ENCODE results near the gene ATG16L2. TPM values are rescaled to one million over a fixed set of nuclear protein-coding genes. Genes with fewer than 3 reads are reported as not detected.
A peak's percentile ranks its signal among the peaks of the same experiment; 100 is the strongest.

ATG16L2 gene
- total RNA-seq, 1 experiment from 2014 or later, result 17.3 TPM

DNA sequence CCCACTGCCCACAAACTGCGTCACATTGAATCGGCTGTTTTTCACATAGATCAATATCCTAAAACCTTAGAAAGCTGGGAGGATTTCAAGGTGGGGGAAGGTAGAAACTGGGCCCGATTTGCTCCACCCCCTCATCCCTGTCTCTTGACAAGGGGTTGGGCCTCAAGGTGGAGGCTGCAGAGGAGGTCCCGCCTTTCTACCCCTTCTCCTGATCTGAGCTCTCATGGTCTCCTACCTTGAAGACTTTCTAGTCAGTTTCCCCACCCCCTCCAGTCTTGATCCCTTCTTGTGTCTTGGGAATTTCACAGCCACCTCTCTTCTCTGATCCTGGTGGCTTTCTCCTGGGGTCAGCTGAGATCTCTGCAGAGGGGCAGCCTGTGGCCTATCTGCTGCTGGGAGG, 15.8 kb upstream of the ATG16L2 start:
- no peak overlapping the region for H2BK20ac ChIP-seq (ENCODE audit: low read depth, low read length, poor library complexity, severe bottlenecking)
- H2AK5ac ChIP-seq (ENCODE audit: insufficient read length, low read length), result no peak overlapping the region
- no peak overlapping the region for H3K14ac ChIP-seq (ENCODE audit: insufficient read depth, low read length)
- peak overlapping the region; percentile 17 for H2AFZ ChIP-seq (ENCODE audit: low read length)
- H2BK5ac ChIP-seq (ENCODE audit: insufficient read length, low read length), result no peak overlapping the region
- H3K4me1 ChIP-seq (ENCODE audit: insufficient read depth, low read length), result peaks cover under 1% of the 10 kb centered on the region; the same call in 1 of the 2 replicates
- Mint-ChIP-seq H3K36me3 (ENCODE audit: insufficient read depth in 1 of 3, low read depth in 3 of 3) (no peaks in the 10 kb centered on the region), H3K4me1 (peaks cover 20 to 24% of the 10 kb centered on the region in 2 experiments), H3K27ac (peak overlapping the region; percentile 37 to 90 (median 77); a peak in 4 of 7 replicates), H3K4me3 (peak overlapping the region in 1 of 2 experiments; percentile 18; a peak in 2 of 5 replicates), H3K27me3 (ENCODE audit: low read depth) (no peaks in the 10 kb centered on the region), H3K9me3 (no peaks in the 10 kb centered on the region)
- no CpG with 5 or more reads among the region's 4 CpGs for WGBS (ENCODE audit: extremely low coverage, insufficient read length, low lambda C conversion rate)
- DNase-seq, result peak; percentile 73
- no peak overlapping the region for H3K18ac ChIP-seq (ENCODE audit: insufficient read length, low read depth, low read length)
- no peak overlapping the region for H3K27ac ChIP-seq (ENCODE audit: insufficient read length, low read depth, low read length)
- no peak overlapping the region for H2BK15ac ChIP-seq (ENCODE audit: low read depth, low read length)
- H3K23ac ChIP-seq (ENCODE audit: insufficient read length, low read depth, low read length), result no peak overlapping the region
- H3K4ac ChIP-seq (ENCODE audit: low read depth, low read length), result no peak overlapping the region
- H4K20me1 ChIP-seq (ENCODE audit: control insufficient read depth, insufficient read depth, insufficient read length), result no peaks in the 10 kb centered on the region
- H3K9me3 ChIP-seq (ENCODE audit: control insufficient read depth, low read depth, low read length), result no peaks in the 10 kb centered on the region
- no peak overlapping the region for H4K5ac ChIP-seq (ENCODE audit: insufficient read length, low read depth, low read length)
- no peak overlapping the region for H3K56ac ChIP-seq (ENCODE audit: insufficient read length, low read depth, low read length)
- H3K4me2 ChIP-seq (ENCODE audit: insufficient read depth, insufficient read length, low read length), result no peak overlapping the region
- no peak overlapping the region for H4K8ac ChIP-seq (replicated peaks; ENCODE audit: insufficient read length, low read depth, low read length)
- H3K9ac ChIP-seq (ENCODE audit: extremely low read depth, insufficient read length, low read length), result no peak overlapping the region
- H2BK12ac ChIP-seq (ENCODE audit: insufficient read length, low read depth, low read length), result no peak overlapping the region
- no peak overlapping the region for H4K91ac ChIP-seq (ENCODE audit: insufficient read length, low read depth, low read length)
- H3K27me3 ChIP-seq (ENCODE audit: insufficient read depth, low read length), result no peaks in the 10 kb centered on the region
- no peaks in the 10 kb centered on the region for H3K79me2 ChIP-seq (ENCODE audit: insufficient read depth, low read length)
- no peaks in the 10 kb centered on the region for H3K23me2 ChIP-seq (ENCODE audit: insufficient read length, low read depth, low read length, poor library complexity, severe bottlenecking)
- H3K79me1 ChIP-seq (ENCODE audit: insufficient read depth, low read depth, low read length, poor library complexity, severe bottlenecking), result no peaks in the 10 kb centered on the region
- no peak overlapping the region for H3T11ph ChIP-seq (ENCODE audit: low read length)
- H2BK120ac ChIP-seq (ENCODE audit: low read depth, low read length, poor library complexity, severe bottlenecking), result no peak overlapping the region
- TF ChIP-seq, protein P1, sequence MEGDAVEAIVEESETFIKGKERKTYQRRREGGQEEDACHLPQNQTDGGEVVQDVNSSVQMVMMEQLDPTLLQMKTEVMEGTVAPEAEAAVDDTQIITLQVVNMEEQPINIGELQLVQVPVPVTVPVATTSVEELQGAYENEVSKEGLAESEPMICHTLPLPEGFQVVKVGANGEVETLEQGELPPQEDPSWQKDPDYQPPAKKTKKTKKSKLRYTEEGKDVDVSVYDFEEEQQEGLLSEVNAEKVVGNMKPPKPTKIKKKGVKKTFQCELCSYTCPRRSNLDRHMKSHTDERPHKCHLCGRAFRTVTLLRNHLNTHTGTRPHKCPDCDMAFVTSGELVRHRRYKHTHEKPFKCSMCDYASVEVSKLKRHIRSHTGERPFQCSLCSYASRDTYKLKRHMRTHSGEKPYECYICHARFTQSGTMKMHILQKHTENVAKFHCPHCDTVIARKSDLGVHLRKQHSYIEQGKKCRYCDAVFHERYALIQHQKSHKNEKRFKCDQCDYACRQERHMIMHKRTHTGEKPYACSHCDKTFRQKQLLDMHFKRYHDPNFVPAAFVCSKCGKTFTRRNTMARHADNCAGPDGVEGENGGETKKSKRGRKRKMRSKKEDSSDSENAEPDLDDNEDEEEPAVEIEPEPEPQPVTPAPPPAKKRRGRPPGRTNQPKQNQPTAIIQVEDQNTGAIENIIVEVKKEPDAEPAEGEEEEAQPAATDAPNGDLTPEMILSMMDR (conservative IDR thresholded peaks at IDR 0.05), result no peak
